Smooth muscle cell (in vitro differentiated cells): ENCODE data around the gene BACE2. TPM values are rescaled to one million over a fixed set of nuclear protein-coding genes. Genes with fewer than 3 reads are reported as not detected.

Experiments
- DNase-seq: peaks from one replicate; lab custom pipeline; 2025; ENCODE audit not compliant: unreplicated experiment; lab: John Stamatoyannopoulos, UW
- H2AFZ ChIP-seq: fragments of 200-600 bp; sonication (generic); 2 replicates; pipeline ENCODE4 v1.6.0; 2016; ENCODE audit warnings: antibody characterized with exemption, low read depth, mild to moderate bottlenecking
- H3F3A ChIP-seq: fragments of 200-600 bp; sonication (generic); 2 replicates; pipeline ENCODE4 v1.6.0; 2017; ENCODE audit warnings: antibody characterized with exemption, low read depth
- H3K27ac ChIP-seq: fragments of 200-600 bp; sonication (generic); 2 replicates; pipeline ENCODE4 v1.5.1; 2016; ENCODE audit warnings: low read depth, mild to moderate bottlenecking
- H3K27me3 ChIP-seq: fragments of 200-600 bp; sonication (generic); 2 replicates; pipeline ENCODE4 v1.6.1; 2016; ENCODE audit warnings: low read depth, mild to moderate bottlenecking
- H3K36me3 ChIP-seq: fragments of 200-600 bp; sonication (generic); 2 replicates; pipeline ENCODE4 v1.5.1; 2016; ENCODE audit warnings: low read depth
- H3K4me1 ChIP-seq: fragments of 200-600 bp; sonication (generic); 2 replicates; pipeline ENCODE4 v1.5.1; 2016; ENCODE audit warnings: low read depth
- H3K4me2 ChIP-seq: fragments of 200-600 bp; sonication (generic); 2 replicates; pipeline ENCODE4 v1.6.0; 2016; ENCODE audit warnings: mild to moderate bottlenecking
- H3K4me3 ChIP-seq: fragments of 200-600 bp; sonication (generic); 2 replicates; pipeline ENCODE4 v1.5.1; 2016; ENCODE audit warnings: mild to moderate bottlenecking
- H3K79me2 ChIP-seq: fragments of 200-600 bp; sonication (generic); 2 replicates; pipeline ENCODE4 v1.6.0; 2016; ENCODE audit warnings: low read depth, mild to moderate bottlenecking
- H3K9ac ChIP-seq: fragments of 200-600 bp; sonication (generic); 2 replicates; pipeline ENCODE4 v1.6.0; 2016; ENCODE audit warnings: low read depth
- H3K9me3 ChIP-seq: fragments of 200-600 bp; sonication (generic); replicated peaks from 2 replicates; pipeline ENCODE4 v1.5.1; 2016; ENCODE audit warnings: low read depth
- H4K20me1 ChIP-seq: fragments of 200-600 bp; sonication (generic); 2 replicates; pipeline ENCODE4 v1.6.0; 2016; ENCODE audit warnings: low read depth
- WGBS: methylation state at CpG from one replicate; pipeline ENCODE4 v1.1.7; 2016; ENCODE audit warnings: low lambda C conversion rate; 5-methylcytosine and 5-hydroxymethylcytosine counted together
- polyA plus RNA-seq: library from polyadenylated mRNA; unstranded; fragments of >200 nt; fragmentation: Nextera tagmentation; extraction: Ambion mirVana; gene quantifications from 2 replicates; pipeline ENCODE4 v1.2.1, GENCODE V29; 2016
- total RNA-seq: library from RNA; depleted of rRNA; stranded (reverse); fragments of >200 nt; gene quantifications from 2 replicates; pipeline ENCODE4 v1.2.3, GENCODE V29; 2014
- TF ChIP-seq, protein P1 (sequence below): fragments of 200-600 bp; sonication (generic); IDR thresholded peaks from 2 replicates; pipeline ENCODE4 v1.5.1; 2017; ENCODE audit warnings: borderline replicate concordance, mild to moderate bottlenecking, antibody characterized with exemption; ENCODE audit not compliant: insufficient read depth, poor library complexity, severe bottlenecking

BACE2 gene
- total and polyA plus RNA-seq, 2 experiments from 2014 or later: 25.3 to 33.3 TPM

DNA sequence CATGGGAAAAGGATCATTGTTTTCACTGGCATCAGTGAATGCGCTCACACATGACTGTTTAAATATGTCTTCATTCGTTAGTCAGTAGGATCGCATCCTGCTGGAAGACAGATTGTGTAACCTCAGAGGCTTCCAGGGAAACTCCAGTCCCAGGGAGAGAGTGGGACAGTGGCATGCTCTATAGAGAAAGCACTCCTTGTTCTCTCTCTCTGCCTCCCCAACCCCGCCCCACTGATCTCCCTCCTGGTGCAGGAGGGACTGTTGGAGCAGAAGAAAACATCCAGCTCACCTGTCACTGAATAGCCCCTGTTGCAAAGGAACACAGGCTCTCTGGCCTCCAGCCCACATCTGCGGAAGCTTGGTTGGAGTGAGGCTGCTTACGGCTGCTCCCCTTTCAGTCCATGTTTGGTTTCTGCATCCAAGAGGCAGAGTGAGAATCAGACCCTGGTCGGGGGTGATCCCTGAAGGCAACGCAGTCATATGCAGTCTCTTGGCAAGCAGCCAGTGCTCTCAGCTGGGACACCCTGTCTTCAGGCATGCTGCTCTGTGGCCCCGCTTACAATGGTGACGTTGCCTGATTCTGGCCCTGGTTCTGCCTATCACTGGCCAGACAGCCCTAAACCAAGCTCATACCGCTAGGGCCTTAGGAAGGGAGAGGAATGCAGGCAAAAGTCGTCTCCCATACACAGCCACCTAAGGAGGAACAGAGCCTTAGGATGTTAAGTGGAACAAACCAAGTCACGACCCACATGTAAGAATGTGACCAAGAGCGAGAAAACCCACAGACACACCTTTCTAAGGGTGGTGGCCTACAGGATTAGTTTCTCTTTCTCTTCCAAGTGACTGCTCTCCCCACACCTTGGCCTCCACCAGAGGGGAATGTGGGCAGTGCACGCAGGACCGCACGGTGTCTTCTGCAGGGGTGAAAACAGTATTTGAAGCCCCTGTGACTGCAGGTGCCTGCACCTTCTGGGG lies 39.7 kb downstream of the BACE2 start:
- Histone ChIP-seq H3K9me3 (no peaks in the 10 kb centered on the region), H3K79me2 (no peaks in the 10 kb centered on the region), H3K9ac (no peak overlapping the region), H3K4me3 (no peak overlapping the region), H3K36me3 (no peaks in the 10 kb centered on the region), H4K20me1 (peaks cover 5% of the 10 kb centered on the region), H3F3A (no peaks in the 10 kb centered on the region), H3K27me3 (no peaks in the 10 kb centered on the region), H3K27ac (no peak overlapping the region), H3K4me2 (no peak overlapping the region), H3K4me1 (peaks cover 9% of the 10 kb centered on the region), H2AFZ (no peak overlapping the region)
- WGBS: 79% methylated on average over 17 of the region's 17 CpGs
- TF ChIP-seq, protein P1, sequence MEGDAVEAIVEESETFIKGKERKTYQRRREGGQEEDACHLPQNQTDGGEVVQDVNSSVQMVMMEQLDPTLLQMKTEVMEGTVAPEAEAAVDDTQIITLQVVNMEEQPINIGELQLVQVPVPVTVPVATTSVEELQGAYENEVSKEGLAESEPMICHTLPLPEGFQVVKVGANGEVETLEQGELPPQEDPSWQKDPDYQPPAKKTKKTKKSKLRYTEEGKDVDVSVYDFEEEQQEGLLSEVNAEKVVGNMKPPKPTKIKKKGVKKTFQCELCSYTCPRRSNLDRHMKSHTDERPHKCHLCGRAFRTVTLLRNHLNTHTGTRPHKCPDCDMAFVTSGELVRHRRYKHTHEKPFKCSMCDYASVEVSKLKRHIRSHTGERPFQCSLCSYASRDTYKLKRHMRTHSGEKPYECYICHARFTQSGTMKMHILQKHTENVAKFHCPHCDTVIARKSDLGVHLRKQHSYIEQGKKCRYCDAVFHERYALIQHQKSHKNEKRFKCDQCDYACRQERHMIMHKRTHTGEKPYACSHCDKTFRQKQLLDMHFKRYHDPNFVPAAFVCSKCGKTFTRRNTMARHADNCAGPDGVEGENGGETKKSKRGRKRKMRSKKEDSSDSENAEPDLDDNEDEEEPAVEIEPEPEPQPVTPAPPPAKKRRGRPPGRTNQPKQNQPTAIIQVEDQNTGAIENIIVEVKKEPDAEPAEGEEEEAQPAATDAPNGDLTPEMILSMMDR: no peak
- no peak for DNase-seq

DNA sequence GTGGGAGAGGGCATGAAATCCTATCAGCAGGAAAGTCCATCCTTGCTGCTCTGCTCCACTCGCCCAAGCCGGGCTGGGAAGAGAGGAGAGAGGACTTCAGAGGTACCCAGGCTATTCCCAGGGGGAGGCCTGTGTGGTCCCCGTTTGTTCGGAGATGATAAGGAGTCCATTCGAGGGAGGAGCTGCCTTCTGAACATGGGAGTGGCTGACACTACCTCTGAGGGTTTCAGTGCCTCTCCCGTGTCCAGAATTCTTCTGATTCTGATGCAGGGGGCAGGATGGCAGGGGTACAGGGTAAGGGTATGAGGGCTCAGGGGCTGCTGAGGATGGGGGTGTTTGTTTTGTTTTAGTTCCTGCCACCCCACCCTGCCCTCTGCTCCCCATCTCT lies 40.4 kb downstream of the BACE2 start:
- Histone ChIP-seq H3K4me1 (peaks cover 9% of the 10 kb centered on the region), H3K79me2 (no peaks in the 10 kb centered on the region), H3K4me2 (no peak overlapping the region), H3K9me3 (no peaks in the 10 kb centered on the region), H3K36me3 (no peaks in the 10 kb centered on the region), H3K4me3 (no peak overlapping the region), H3K27ac (no peak overlapping the region), H3F3A (no peaks in the 10 kb centered on the region), H3K9ac (no peak overlapping the region), H4K20me1 (peaks cover 5% of the 10 kb centered on the region), H2AFZ (no peak overlapping the region), H3K27me3 (no peaks in the 10 kb centered on the region)
- no peak for DNase-seq
- WGBS: 77% methylated on average over 6 of the region's 6 CpGs
- TF ChIP-seq, protein P1: no peak

DNA sequence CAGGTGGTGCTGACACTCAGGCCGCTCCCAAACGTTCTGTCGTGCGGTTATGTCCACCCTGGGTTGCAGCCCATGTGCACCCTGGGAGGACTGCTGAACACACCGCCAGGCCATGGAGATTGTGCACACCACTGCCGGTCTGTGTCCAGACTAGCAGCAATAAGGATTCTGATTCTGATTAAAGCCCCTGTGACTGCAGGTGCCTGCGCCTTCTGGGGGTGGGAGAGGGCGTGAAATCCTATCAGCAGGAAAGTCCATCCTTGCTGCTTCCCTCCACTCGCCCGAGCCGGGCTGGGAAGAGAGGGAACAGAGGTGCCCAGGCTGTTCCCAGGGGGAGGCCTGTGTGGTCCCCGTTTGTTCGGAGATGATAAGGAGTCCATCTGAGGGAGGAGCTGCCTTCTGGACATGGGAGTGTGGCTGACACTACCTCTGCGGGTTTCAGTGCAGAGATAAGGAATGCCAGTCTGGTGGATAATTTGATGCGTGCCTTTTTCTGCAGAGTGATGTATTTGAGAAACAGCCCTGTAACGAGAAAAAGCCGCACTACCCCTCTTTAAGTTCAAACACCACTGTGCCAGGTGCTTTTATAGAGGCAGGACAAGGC lies 41.2 kb downstream of the BACE2 start:
- TF ChIP-seq, protein P1: no peak
- Histone ChIP-seq H3K4me3 (no peak overlapping the region), H3K4me2 (no peak overlapping the region), H3K4me1 (peaks cover 9% of the 10 kb centered on the region), H3F3A (no peaks in the 10 kb centered on the region), H2AFZ (no peak overlapping the region), H4K20me1 (peaks cover 5% of the 10 kb centered on the region), H3K36me3 (no peaks in the 10 kb centered on the region), H3K27ac (no peak overlapping the region), H3K9me3 (no peaks in the 10 kb centered on the region), H3K27me3 (no peaks in the 10 kb centered on the region), H3K79me2 (no peaks in the 10 kb centered on the region), H3K9ac (no peak overlapping the region)
- DNase-seq: no peak
- whole genome bisulfite sequencing: 84% methylated on average over 17 of the region's 17 CpGs
